Psoas muscle (tissue), 8 donors: ENCODE results near the gene BCL11B. TPM values are rescaled to one million over a fixed set of nuclear protein-coding genes. Genes with fewer than 3 reads are reported as not detected.

Source experiments
- ATAC-seq, 4 donors: fragments of 200-7000 bp; cut with Tn5 transposase; one replicate each; pipeline ENCODE4 v1.9.1; 2020; ENCODE audit warnings: moderate library complexity in 3 of 4, mild to moderate bottlenecking in 2 of 4
- DNase-seq, 2 donors: peaks; one replicate each; pipeline ENCODE4 v3.0.0-alpha.2; 2020
- H3K27ac ChIP-seq: fragments of 200-600 bp; one replicate; pipeline ENCODE4 v1.8.0; 2022
- H3K27me3 ChIP-seq, 3 donors: fragments of 200-600 bp in 1 of 3; one replicate each; pipeline versions ENCODE4 v1.6.1 to v1.8.0; 2013 to 2022; ENCODE audit warnings: low read length in 2 of 3, mild to moderate bottlenecking in 2 of 3, moderate library complexity in 1 of 3; ENCODE audit not compliant: insufficient read depth in 3 of 3
- H3K36me3 ChIP-seq, 2 donors: fragments of 200-600 bp in 1 of 2; one replicate each; pipeline versions ENCODE4 v1.6.1 to v1.8.0; 2013 to 2022; ENCODE audit warnings: low read depth in 1 of 2, mild to moderate bottlenecking in 1 of 2, moderate library complexity in 1 of 2; ENCODE audit not compliant: insufficient read depth in 1 of 2
- H3K4me1 ChIP-seq: fragments of 200-600 bp; one replicate; pipeline ENCODE4 v1.8.0; 2022
- H3K4me3 ChIP-seq: fragments of 200-600 bp; one replicate; pipeline ENCODE4 v1.8.0; 2022; ENCODE audit warnings: mild to moderate bottlenecking
- H3K9me3 ChIP-seq: fragments of 200-600 bp; one replicate; pipeline ENCODE4 v1.8.0; 2022
- WGBS, 3 donors: extraction: QIAGEN DNeasy Blood & Tissue Kit; methylation state at CpG; one replicate each; pipeline versions ENCODE4 v1.1.6 to v1.1.7; 2013; 5-methylcytosine and 5-hydroxymethylcytosine counted together
- intact Hi-C, 2 donors: fragments of 100-400 bp; cut with DNase I; formaldehyde crosslinking; loops; one replicate each; pipeline versions ENCODE4 v1.11.0 to v1.14.2; 2022
- polyA plus RNA-seq, 3 donors: library from polyadenylated mRNA; stranded (reverse); fragments of 200-250 nt; gene quantifications; one replicate each; pipeline ENCODE4 v1.2.3, GENCODE V29; 2013
- total RNA-seq, 4 donors: library from RNA; stranded (reverse); fragmentation: NEBNext Ultra II Directional in 2 of 4; extraction: Animal tissue kit (Norgen Biotek cat#: 25700) in 2 of 4; gene quantifications; one replicate each; pipeline versions ENCODE4 v1.2.1 to v1.2.4, GENCODE V29; 2021 to 2023
- TF ChIP-seq, protein P1 (sequence below): fragments of 200-600 bp; IDR thresholded peaks from one replicate; pipeline ENCODE4 v1.8.0; 2022; ENCODE audit warnings: antibody characterized with exemption
- donor health status: healthy with polysubstance abuse.
- donor health status: DM: no; HTN: no; CAD: no; lungs with moderate emphysema.
- donor health status: Bipolar disorder and iron deficiency.
- donor health status: healthy.
- donor health status: DM: yes; HTN: yes; CAD: no.
- donor health status: DM: no; HTN: no; CAD: no.
- donor health status: DM: no; HTN: no; CAD: no.
- donor health status: DM: yes; HTN: yes; CAD: no.

Gene BCL11B
- total and polyA plus RNA-seq, 7 donors: 0.01 to 0.34 (median 0.15) TPM; not detected in 2

DNA sequence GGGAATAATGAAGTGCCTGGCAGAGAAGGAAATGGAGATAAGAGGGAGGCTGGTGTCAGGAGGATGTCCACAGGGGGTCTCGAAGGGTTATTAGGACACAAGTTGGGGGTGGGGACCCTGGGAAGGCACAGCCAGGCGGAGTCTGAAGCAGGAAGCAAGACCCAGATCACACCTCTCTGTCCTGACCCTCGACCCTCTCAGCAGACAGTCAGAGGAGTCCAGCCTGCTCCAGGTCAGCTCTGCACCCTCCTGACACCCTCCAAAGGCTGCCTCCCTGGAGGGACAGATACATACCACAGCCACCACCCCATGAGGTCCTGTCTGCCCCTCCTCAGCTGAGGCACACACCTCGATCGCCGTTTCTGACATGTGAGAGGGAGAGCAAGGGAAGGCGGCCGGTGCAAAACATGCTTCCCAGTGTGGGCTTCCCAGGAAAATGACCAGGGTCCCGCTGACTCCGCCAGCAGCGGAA lies 9.0 kb downstream of the BCL11B start:
- WGBS, 3 donors: 62 to 74% (median 72%) methylated on average over 11 of the region's 11 CpGs
- Histone ChIP-seq H3K4me1 (no peaks in the 10 kb centered on the region), H3K36me3 (no peaks in the 10 kb centered on the region), H3K9me3 (no peaks in the 10 kb centered on the region), H3K4me3 (no peak overlapping the region), H3K27ac (no peak overlapping the region), H3K27me3 (peaks cover 3 to 40% (median 5%) of the 10 kb centered on the region in 3 donors)
- DNase-seq: no peak
- ATAC-seq: no peak
- intact Hi-C loops: loop anchor here in 1 of 2 donors (10.0 kb wide), 1 partner anchor 1128 kb away; no protein-coding TSS in a partner anchor
- TF ChIP-seq, protein P1, sequence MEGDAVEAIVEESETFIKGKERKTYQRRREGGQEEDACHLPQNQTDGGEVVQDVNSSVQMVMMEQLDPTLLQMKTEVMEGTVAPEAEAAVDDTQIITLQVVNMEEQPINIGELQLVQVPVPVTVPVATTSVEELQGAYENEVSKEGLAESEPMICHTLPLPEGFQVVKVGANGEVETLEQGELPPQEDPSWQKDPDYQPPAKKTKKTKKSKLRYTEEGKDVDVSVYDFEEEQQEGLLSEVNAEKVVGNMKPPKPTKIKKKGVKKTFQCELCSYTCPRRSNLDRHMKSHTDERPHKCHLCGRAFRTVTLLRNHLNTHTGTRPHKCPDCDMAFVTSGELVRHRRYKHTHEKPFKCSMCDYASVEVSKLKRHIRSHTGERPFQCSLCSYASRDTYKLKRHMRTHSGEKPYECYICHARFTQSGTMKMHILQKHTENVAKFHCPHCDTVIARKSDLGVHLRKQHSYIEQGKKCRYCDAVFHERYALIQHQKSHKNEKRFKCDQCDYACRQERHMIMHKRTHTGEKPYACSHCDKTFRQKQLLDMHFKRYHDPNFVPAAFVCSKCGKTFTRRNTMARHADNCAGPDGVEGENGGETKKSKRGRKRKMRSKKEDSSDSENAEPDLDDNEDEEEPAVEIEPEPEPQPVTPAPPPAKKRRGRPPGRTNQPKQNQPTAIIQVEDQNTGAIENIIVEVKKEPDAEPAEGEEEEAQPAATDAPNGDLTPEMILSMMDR: no peak

DNA sequence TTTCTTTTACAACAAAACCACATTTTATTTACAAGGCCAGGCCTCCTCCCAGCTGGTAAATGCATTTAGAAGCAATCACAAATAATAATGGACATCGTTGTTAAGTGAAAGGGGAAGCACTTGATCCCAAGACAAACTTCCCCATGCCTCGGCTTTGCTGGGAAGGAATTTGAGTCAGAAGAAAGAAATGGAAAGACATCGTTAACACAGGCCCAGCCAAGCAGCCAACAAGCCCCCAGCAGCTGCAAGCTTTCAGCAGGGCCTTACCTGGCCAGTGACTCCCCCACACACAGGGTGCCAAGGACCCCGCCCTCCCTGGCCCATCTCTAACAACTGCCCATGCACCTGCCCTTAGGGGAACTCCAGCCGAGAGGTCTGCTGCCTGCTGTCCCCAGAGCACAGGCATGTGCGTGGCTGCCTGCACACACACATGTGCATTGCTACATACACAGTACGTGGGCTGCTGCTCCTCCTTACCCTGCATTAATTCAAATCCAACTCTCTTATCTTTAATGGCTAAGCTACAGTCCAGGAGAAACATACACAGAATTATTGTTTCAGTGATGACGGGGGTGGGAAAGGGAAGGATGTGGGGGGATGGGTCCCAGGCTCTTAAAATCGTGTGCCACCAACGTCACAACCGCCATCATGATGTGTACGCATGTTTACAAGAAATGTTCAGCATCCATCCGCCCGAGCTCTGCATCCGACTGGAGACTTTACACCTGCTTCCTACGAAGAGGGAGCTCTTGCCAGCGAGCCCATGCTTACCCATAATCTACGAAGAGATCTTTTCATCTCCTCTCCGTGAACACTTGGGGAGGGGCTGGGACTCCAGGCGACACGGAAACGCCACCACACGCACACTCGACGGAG lies 9.8 kb downstream of the BCL11B start:
- intact Hi-C loops: loop anchor here in 1 of 2 donors (10.0 kb wide), 1 partner anchor 1127 kb away; no protein-coding TSS in a partner anchor
- H3K9me3 ChIP-seq: no peaks in the 10 kb centered on the region
- peaks cover 0 to 31% (median 5%) of the 10 kb centered on the region in 3 donors for H3K27me3 ChIP-seq
- DNase-seq: no peak
- no peaks in the 10 kb centered on the region for H3K36me3 ChIP-seq
- TF ChIP-seq, protein P1: no peak
- no peak overlapping the region for H3K27ac ChIP-seq
- no peak for ATAC-seq
- H3K4me1 ChIP-seq: no peaks in the 10 kb centered on the region
- WGBS, 3 donors: 62 to 71% (median 65%) methylated on average over 25 of the region's 25 CpGs
- H3K4me3 ChIP-seq: no peak overlapping the region

DNA sequence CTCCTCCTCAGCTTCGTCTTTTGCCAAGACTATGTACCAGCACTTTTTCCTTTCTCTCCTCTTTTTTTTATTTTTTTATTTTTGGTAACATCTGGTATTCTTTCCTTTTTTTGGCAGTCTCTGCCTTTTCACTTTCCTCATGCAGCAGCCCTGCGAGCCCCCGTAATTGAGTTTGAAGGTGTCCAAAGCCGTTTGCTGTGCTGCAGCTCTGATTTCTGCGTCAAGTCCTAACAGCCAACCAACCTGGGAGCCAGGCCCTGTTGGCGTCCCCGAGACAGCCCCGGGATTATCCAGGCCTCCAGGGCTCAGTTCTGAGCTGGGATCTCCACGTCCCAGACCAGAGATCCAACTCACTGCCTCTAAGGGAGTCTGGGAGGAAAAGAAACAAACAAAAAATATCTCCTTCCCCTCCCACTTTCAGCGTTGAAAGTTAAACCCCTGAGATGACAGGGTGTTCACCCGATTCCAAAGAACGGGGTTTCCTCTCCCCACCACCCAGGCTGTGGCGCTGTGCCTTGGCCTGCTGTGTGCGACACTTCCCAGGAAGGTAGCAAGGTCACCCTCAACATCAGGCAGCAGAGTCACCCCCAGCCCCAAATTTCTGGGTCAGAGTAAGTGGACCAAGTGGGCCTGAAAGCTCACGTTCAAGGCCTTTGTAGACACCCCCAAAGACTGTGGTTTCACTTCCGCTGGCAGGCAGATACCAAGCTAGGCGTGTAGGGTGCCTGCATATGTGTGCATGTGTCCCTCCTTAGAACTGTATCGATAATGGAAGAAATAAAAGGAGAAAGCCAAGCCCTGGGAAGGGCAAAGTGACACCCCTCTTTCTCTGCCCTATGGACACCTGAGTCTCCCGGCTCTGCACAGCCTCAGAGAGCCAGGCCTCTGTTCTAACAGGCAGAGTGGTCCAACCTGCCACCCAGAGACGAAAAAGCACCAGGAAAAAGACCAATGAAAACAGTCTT lies 11.1 kb downstream of the BCL11B start:
- TF ChIP-seq, protein P1: no peak
- no peaks in the 10 kb centered on the region for H3K36me3 ChIP-seq
- WGBS, 3 donors: 57 to 70% (median 60%) methylated on average over 20 of the region's 20 CpGs
- no peaks in the 10 kb centered on the region for H3K4me1 ChIP-seq
- intact Hi-C loops: loop anchor here in 1 of 2 donors (10.0 kb wide), 1 partner anchor 1126 kb away; no protein-coding TSS in a partner anchor
- no peak overlapping the region for H3K4me3 ChIP-seq
- no peak for ATAC-seq
- DNase-seq: no peak
- H3K27ac ChIP-seq: no peak overlapping the region
- H3K9me3 ChIP-seq: no peaks in the 10 kb centered on the region
- peaks cover 0 to 25% (median 5%) of the 10 kb centered on the region in 3 donors for H3K27me3 ChIP-seq

DNA sequence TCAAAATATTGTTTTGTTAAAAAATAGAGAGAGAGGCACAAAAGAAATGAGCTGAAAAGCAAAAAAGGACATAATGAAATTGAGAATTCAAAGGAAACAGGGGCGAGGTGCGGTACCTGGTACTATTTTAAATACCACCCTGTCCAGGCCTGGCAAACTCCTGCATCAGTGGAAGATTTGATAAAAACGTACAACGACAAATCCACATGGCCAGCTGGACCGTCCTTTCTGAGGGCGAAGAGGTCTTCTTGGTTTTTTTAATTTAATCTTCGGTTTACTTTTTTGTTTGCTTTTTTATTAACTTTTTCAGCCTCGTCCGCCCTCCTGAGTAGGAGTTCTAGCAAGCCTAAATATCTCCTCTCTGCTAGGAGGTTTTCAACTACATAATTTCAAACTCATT lies 11.9 kb downstream of the BCL11B start:
- 83 to 90% (median 87%) methylated on average over 9 of the region's 9 CpGs for WGBS, 3 donors
- intact Hi-C loops: loop anchor here in 1 of 2 donors (10.0 kb wide), 1 partner anchor 1125 kb away; no protein-coding TSS in a partner anchor
- TF ChIP-seq, protein P1: no peak
- Histone ChIP-seq H3K36me3 (no peaks in the 10 kb centered on the region), H3K9me3 (no peaks in the 10 kb centered on the region), H3K27ac (no peak overlapping the region), H3K4me1 (no peaks in the 10 kb centered on the region), H3K27me3 (peaks cover 0 to 25% (median 5%) of the 10 kb centered on the region in 3 donors), H3K4me3 (no peak overlapping the region)
- ATAC-seq: no peak
- DNase-seq: no peak
